ENCODE results near the gene NEU1.

The NEU1 gene

DNA sequence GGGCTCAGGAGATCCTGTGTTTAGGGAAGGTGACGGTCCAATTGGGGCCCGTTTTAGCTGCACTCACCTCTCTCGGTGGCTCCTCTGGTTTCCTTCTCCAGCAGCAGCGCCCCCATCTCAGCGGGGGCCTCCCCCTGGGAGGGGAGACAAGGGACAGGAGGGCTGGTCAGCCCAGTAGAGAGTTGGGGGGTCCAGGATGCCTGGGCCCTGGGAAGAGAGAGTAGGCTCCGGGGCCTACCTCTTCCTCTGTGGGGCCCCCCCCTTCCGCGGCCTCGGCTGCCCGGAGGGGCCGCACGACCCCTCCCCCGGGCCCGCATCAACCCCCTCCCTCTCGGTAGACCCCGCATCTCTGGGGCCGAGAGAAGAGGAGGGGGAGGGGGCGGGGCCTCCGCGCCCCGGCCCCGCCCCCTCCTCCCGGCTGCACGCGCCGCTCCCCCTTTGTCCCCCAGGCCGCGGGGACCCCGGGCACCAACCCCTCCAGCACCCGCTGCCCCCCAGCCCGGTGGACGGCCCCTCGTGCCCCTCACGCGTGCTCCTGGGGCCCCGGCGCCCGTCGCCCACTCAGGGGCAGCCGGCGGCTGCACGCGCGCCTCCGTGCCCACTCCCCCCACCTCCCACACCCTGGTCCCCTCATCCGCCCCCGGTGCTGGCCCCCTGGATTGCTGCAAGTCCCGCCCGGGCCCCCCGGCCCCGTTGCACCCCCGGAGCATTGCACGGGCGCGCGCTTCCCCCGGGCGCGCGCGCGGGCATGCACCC is 34.4 kb upstream of the NEU1 start:
- DNase-seq (ENCODE audit: extremely low spot score, insufficient read length, low read depth) (no peak), FAIRE-seq (no peak)

DNA sequence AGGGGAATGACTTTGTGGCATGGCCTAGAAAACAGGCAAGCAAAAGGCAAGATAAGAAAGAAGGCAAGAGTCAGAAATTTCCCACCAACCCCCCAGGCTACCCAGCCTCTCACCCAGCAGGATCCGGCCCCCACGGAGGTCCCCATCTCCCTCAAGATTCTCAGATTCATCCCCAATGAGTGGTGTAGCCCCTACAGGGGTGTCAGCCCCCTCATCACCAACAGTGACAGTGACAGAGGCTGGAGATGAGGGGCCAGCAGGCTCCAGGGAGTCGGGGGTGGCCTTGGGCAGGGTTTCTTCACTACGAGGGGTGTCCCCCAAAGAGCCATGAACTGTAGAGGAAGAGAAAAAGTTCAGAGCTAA is 33.9 kb upstream of the NEU1 start:
- DNase-seq (ENCODE audit: extremely low spot score, insufficient read length, low read depth) (no peak), FAIRE-seq (no peak)

DNA sequence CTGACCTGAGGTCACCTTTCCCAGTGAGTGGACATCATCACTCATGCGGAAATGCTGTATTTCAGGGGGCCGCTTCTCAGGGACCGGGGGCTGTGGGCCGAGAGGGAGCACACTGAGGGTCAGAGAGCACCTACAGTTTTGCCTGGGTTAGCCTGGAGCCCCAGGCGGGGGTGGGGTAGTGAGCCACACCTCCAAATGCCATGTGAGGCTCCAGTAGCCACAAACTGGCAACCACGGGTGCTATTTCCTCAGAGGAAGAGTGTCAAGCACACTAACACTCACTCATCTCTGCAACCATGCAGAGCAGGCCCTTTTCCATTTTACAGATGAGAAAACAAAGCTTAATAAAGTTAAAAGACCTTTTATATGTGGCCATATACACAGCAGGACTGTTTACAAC is 30.2 kb upstream of the NEU1 start:
- FAIRE-seq (no peak), DNase-seq (ENCODE audit: extremely low spot score, insufficient read length, low read depth) (no peak)

DNA sequence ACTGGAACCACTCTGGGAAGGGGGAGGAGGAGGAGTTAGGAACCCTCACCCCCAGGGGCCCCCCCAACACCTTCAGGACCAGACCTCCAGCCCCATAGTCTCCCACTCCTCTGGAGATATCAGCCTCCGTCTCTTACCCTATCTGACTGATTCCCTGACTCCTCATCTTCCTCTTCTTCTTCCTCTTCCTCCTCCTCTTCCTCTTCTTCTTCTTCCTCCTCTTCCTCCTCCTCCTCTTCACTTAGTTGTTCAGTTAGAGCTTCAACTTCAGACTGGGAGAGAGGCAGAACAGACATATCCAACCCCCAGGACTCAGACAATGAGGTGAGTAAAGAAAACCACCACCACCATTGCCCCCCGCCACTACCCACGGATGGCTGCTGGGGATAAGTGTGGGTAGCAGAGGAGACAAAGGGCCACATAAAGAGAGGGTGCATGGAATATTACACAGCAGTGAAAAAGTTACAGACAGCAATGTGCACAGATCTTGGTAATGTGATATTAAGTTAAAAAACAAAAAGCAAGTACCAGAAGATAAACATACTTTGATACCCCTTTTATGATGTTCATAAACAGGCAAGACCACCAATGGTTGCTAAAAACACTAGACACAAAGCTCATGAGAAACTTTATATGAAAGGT is 26.8 kb upstream of the NEU1 start:
- FAIRE-seq (no peak), DNase-seq (ENCODE audit: extremely low spot score, insufficient read length, low read depth) (no peak)

DNA sequence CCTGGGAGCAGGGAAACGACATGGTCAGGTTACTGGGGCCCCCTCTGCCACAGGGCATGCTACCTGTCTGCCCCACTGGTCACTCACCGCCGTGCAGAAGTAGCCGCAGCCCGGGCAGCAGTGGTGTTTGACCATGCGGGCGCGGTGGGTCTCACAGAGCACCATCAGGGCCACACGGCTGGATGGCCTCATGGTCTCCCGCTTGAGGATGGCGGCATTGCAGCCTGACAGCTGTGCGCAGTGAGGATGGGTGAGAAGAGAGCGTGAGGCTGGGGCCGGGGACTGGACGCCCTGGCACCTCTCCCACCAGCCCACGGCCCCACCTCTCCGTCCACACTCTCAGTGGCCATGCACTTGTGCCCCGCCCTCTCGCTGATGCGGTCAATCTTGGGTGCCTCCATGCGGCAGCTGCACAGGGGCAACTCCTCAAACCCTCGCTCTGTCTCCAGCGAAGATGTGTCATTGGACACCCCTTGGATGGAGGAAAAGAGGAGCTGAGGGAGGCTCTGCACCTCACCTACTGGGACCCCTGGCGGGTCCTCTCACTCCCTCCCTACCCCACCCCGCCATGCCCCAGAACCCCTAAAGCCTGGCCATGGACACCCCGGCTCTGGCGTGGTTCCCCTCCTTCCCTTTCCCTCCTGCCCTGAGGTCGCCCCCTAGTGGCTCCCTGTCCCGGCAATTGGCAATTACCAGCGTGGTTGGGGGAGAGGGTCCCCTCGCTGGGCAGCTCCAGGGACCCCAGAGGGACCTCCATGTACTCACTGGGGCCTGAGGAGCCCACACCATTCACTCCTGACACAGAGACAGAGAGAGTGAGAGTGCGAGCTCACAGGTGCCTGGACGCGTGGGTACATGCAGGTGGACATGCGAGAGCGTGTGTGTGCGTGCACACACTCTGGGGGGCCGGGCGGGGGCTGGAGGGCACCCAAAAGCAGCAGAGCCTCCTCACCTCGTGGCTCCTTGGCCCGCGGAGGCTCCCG is 25.9 kb upstream of the NEU1 start:
- FAIRE-seq (peak; percentile 36), DNase-seq (ENCODE audit: extremely low spot score, insufficient read length, low read depth) (no peak)

DNA sequence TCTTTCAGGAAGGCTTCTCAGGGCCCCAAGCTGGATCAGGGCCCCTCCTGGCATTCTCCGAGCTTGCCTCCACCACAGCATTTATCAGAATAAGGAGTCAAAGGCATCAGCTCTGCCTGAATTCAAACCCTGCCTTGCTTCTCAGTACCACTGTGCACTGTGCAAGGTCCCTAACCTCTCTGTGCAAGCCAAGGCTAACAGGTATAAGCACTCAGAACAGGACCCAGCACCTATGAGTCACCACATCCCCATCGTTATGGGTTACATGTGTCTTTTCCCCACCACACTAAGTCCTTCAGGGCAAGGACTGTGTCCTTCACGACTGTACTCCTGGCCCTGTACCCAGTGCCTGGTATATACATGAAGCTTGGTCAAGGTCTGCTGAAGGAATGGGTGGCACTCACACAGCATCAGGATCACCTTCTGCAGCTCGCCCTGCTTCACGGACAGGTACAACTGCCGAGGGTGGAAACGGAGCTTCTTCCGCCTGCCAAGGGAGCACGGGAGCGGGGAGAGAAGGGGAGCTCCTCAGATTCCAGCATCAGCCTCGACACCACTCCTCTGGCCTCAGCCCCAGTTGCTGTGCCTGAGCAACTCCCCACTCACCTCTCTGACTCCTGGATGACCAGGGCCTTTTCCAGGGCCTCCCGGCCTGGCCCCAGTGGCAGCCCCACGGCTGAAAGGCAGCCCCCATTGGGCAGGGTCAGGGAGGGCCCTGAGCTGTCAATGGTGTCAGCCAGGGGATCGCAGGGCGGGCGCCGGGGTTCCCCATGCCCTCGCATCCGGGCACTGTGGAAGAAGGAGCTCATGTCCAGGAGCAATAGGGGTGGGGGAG is 24.8 kb upstream of the NEU1 start:
- DNase-seq (ENCODE audit: extremely low spot score, insufficient read length, low read depth), result no peak

DNA sequence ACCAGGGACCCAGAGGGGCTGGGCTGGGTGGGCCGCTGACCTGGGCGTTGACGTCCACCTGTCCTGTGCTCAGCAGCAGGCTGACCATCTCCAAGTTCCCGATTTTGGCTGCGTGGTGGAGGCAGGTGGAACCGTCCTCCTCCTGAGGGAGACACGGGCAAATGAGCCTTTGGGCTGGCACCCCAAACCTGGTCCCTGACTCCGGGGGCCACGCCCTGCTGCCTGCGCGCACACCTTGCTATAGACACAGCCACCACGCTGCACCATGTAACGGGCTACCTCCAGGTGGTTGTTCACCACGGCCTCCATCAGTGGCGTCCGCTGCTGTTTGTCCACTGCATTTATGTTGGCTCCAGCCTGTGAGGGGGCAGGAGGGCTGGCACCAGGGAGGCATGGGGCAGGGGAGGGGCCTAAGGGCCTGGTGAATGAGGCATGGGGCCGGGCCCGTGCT is 23.9 kb upstream of the NEU1 start:
- DNase-seq (ENCODE audit: extremely low spot score, insufficient read length, low read depth) (no peak), FAIRE-seq (no peak)

More for the DNA sequence above, 24.8 kb upstream of the NEU1 start:
- no peak for FAIRE-seq

DNA sequence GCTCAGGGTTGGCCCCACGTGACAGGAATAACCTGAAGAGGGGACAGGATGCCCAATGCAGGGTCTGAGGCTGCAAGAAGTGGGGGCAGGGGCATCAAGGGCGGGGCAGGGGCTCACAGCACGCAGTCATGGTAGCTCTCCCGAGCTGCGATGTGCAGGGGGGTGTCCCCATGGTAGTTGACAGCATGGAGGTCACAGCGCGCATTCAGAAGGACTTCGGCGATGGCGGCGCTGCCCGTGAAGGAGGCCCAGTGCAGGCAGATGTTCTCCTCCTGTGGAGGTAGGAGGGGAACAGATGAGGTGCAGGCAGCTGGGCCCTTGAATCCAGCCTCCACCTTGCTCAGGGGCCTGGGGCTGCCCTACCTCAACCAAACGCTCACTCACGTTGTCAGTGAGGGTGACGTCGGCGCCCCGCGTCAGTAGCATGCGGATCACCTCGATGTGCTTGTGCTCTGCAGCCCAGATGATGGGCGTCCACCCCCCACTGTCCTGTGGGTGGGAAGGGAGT is 22.0 kb upstream of the NEU1 start:
- FAIRE-seq (no peak), DNase-seq (ENCODE audit: extremely low spot score, insufficient read length, low read depth) (no peak)

DNA sequence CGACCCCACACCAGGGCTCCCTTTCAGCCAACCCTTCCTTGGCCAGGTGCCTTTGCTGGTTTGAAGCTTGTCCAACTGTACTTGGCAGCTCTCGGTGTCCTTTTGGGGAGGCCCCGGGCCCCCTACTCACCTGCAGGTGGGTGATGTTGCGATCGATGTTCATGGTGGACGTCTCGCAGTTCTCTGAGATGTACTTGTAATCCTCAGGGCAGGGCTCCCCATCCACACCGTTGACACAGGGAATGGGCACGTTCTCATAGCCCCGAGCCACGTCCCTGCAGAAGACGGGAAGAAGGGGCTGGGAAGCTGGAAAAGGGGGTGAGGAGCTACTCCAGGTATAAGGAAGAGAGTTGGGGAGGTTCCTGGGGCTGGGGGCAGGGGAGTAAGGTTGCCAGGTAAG is 21.1 kb upstream of the NEU1 start:
- DNase-seq (ENCODE audit: extremely low spot score, insufficient read length, low read depth) (no peak), FAIRE-seq (no peak)

DNA sequence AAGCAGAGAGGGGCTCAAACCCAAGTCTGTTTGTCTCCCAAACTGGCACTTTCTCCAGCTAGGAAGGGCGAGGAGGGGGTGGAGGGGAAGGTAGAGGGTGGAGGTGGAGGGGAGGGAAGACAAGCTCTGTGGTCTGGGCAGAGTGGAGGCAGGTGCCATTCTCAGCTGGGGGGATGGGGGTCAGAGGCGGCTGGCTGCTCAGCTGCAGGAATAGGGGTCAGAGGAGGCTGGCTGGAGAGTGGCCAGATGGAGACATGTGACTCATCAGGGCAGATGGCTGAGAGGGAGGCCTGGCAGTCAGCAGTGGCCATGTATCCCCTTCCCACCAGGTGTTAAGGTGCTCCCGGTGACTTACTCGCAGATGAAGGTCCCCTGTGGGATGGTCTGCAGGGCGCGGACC is 19.7 kb upstream of the NEU1 start:
- no peak for FAIRE-seq
- DNase-seq (ENCODE audit: extremely low spot score, insufficient read length, low read depth), result no peak

DNA sequence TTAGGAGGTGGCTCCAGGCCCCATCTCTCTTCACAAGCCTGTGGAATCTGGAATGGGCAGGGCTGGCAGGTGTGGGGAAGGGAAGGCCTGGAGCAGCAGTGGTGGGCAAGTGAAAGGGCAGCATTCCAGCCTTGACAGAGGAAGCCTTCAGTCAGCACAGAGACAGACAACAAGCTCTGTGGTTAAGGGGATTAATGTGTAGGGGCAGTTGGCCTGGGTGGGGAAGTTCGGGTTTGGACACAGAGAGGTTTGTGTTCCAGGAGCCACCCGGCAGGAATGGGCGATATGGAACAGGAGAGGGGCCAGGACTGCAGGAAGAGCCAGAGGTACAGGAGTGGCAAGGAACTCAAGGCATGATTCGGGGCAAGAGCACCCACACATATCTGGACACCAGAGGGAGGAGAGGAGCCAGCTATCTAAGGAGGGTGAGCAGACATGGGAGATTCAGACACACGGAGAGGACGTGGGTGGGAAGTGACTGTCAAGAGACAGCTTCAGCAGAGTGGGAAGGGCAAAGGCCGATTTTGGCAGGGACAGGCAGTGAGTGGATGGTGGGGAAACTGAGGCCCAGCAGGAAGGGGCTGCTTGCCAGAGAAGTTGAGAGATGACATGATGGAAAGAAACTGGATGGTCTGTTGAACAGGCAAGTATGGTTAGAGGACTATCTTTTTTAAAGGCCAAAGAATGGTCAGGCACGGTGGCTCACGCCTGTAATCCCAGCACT is 18.7 kb upstream of the NEU1 start:
- no peak for FAIRE-seq

DNA sequence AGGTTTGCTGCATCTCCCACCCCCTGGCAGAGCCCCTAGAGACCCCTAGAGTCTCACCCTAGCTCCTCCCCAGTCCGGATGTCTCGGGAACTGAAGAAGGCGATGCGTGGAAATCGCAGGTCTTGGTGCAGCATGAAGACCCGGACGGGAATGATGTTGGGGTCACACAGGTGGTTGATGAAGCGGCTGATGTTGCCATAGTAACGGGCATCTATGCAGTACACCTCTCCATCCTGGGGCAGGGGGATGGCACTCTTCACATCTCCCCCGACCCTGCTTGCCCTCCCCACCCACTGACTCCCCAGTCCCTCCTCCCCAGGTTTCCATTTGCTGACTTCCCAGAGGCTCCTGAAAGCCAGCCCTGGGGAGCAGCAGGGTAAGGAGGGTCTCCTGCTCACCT is 18.0 kb upstream of the NEU1 start:
- no peak for DNase-seq (ENCODE audit: extremely low spot score, insufficient read length, low read depth)

More for the DNA sequence above, 18.7 kb upstream of the NEU1 start:
- no peak for DNase-seq (ENCODE audit: extremely low spot score, insufficient read length, low read depth)

DNA sequence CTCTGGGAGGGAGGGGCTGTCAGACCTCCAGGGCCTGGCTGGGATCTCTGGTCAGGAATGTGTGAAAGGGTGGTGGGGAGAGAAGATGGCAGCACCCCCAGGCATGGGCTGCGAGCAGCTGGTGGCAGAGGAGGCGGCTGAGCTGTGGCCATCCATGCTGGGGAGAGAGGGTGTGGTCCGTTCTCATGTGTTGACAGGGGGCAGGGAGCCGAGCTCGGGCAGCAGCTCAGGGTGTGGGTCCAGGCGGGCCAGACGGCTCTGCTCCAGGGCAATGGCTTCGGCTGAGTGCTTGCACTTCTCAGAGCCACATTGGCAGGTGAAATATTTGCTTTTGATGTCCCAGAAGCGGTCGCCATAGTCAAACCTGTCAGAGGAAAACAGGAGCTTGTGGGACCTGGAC is 17.3 kb upstream of the NEU1 start:
- DNase-seq (ENCODE audit: extremely low spot score, insufficient read length, low read depth), result no peak
- FAIRE-seq, result no peak

More for the DNA sequence above, 18.0 kb upstream of the NEU1 start:
- FAIRE-seq, result no peak

DNA sequence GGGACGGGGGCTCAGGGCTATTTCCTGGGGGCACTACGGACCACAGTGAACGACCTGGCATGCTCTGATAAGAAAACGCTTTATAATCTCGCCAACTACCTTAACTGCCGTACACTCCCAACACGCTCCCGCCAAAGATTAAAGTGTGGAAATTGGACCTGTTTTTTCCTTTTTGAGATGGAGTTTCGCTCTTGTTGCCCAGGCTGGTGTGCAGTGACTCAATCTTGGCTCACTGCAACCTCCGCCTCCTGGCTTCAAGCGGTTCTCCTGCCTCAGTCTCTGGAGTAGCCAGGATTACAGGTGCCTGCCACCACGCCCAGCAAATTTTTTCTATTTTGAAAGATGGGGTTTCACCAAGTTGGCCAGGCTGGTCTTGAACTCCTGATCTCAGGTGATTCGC is 16.5 kb upstream of the NEU1 start:
- DNase-seq (ENCODE audit: extremely low spot score, insufficient read length, low read depth) (no peak), FAIRE-seq (no peak)

DNA sequence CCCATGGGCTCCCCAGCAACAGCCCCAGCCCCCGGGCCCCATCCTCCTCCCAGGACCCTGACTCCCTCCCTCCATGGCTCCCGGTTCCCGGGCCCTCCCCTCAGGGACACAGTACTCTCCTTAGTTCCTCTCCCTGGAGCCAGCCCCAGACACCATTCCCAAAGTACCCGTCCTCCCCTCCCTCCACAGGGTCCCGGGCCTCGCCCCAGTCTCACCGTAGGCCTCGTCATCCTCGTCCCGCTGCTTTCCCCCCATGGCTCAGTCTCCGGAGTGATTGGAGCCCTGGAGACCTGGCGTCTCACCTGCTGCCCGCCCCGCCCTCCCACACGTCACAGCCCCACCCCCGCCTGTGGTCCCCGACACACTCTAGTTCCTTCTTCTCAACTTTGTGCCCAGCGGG is 16.1 kb upstream of the NEU1 start, which contains the start of gene SLC44A4:
Gene SLC44A4, minus strand, starts transcription at position 272 of the 400 bp plus-strand sequence. Its CDS starts 17 bp downstream, at position 255.
- FAIRE-seq, result no peak
- DNase-seq (ENCODE audit: extremely low spot score, insufficient read length, low read depth), result no peak

DNA sequence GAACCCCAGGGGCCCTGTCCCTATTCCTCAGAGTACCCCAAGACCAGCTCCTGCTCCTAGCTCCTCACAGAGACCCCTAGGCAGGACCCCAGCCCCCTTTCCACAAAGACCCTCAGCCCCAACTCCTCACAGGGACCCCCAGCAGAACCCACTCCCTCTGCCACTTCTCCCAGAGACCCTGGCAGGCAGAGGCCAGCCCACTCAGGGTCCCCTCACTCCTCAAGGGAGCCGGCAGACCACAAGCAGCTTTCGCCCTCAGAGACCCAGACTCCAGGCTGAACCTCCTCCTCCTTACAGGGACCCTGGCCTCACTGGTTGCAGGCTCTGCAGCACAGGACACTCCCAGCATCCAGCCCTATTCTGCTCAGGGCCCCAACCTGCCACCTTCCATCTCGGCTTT is 15.6 kb upstream of the NEU1 start:
- FAIRE-seq (no peak), DNase-seq (ENCODE audit: extremely low spot score, insufficient read length, low read depth) (no peak)

DNA sequence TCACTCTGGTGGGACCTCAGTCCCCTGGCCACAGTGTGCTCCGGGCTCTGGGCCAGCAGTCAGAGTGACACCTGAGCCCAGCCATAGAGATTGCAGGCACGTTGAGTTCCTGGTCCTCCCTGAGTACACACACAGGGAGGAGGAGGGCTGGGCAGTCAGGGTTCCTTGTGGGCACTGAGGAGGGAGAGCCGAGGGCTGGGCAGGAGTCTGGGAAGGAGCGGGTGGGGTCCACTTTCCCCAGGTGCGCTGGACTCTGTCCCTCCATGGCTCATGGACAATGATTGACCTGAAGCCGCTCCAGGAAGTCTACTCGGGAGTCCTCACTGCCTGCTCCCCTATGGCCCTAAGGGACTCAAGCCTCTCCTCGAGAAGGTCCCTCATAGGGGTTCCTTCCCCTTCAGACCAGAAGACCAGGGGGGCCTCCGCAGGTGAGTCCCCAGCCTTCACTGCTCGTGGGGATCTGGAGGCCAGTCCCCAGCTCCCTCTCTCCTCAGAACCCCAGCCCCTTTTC is 15.1 kb upstream of the NEU1 start:
- no peak for DNase-seq (ENCODE audit: extremely low spot score, insufficient read length, low read depth)
- no peak for FAIRE-seq

DNA sequence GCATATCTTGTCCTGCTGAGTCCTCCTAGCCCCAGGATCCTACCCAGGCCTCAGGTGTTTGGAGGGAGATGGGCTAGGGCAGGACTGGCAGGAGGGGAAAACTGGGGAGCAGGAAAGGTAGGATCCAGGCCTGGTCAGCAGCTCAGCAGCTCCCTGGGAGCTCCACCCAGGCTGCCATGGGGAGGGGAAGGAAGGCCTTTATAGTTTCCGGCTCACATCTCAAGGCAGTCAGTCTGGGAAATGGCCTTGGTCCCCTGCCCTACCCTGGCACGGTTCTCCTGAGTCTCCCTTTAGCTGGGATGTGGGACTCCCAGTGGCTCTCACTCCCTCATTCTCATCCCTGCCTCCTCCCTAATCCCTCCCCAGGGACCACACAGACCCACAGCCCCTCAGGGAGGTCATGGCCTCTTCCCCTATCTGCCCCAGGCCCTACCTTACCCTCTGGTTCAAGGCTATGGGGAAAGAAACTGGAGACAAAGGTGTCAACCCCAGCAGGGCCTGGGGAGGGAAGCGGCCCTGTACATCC is 14.6 kb upstream of the NEU1 start:
- FAIRE-seq (no peak), DNase-seq (ENCODE audit: extremely low spot score, insufficient read length, low read depth) (no peak)

All from GM18507 (cell line).